ENCODE results near the gene MLYCD. TPM values are rescaled to one million over a fixed set of nuclear protein-coding genes. Genes with fewer than 3 reads are reported as not detected.

MLYCD gene
- total RNA-seq, 1 donor from 2014 or later = 10.8 TPM

GRCh38 chr16:83923581-83924365 lies 24.9 kb downstream of the MLYCD start:
- no peak overlapping the region for H3K4me3 Mint-ChIP-seq
- ChIA-PET POLR2A (no interaction called here), CTCF (no interaction called here)
- no peaks in the 10 kb centered on the region for H3K9me3 Mint-ChIP-seq
- intact Hi-C loops (cut with micrococcal nuclease) = loop anchor here (10.0 kb wide), 1 partner anchor 141 kb away; no protein-coding TSS in a partner anchor
- peaks cover 43% of the 10 kb centered on the region for H3K36me3 Mint-ChIP-seq (ENCODE audit: low read depth)
- no peaks in the 10 kb centered on the region for H3K27me3 Mint-ChIP-seq
- H3K27ac Mint-ChIP-seq = no peak overlapping the region
- DNase-seq (no peak), ATAC-seq (ENCODE audit: low read depth) (no peak)
- peaks cover 5% of the 10 kb centered on the region for H3K4me1 Mint-ChIP-seq
- TF ChIP-seq CTCF (IDR thresholded peaks at IDR 0.05) = no peak

- DNase-seq = no peak
- no peak for TF ChIP-seq CTCF (IDR thresholded peaks at IDR 0.05)
- ATAC-seq (ENCODE audit: low read depth) = no peak
- no peaks in the 10 kb centered on the region for H3K9me3 Mint-ChIP-seq
- ChIA-PET CTCF (interaction anchor here (1.0 to 1.2 kb wide), 2 partner anchors 10 to 98 kb away, joined by 3 to 4 read pairs; no protein-coding TSS in a partner anchor), POLR2A (no interaction called here)
- H3K4me3 Mint-ChIP-seq = no peak overlapping the region
- no peaks in the 10 kb centered on the region for H3K27me3 Mint-ChIP-seq
- intact Hi-C loops (cut with micrococcal nuclease) = loop anchor here (10.0 kb wide), 1 partner anchor 140 kb away; no protein-coding TSS in a partner anchor
- H3K36me3 Mint-ChIP-seq (ENCODE audit: low read depth) = peaks cover 38% of the 10 kb centered on the region
- peaks cover 5% of the 10 kb centered on the region for H3K4me1 Mint-ChIP-seq
- no peak overlapping the region for H3K27ac Mint-ChIP-seq
Measured at GRCh38 chr16:83924686-83925085, 25.8 kb downstream of the MLYCD start.

- TF ChIP-seq CTCF (IDR thresholded peaks at IDR 0.05) = no peak
- ChIA-PET POLR2A (no interaction called here), CTCF (interaction anchor here (1.0 to 1.4 kb wide), 4 partner anchors 11 to 99 kb away, joined by 3 to 5 read pairs (median 4); no protein-coding TSS in a partner anchor)
- H3K9me3 Mint-ChIP-seq = no peaks in the 10 kb centered on the region
- H3K27ac Mint-ChIP-seq = no peak overlapping the region
- ATAC-seq (ENCODE audit: low read depth) = no peak
- H3K4me1 Mint-ChIP-seq = peaks cover 5% of the 10 kb centered on the region
- H3K36me3 Mint-ChIP-seq (ENCODE audit: low read depth) = peaks cover 34% of the 10 kb centered on the region
- DNase-seq = no peak
- H3K27me3 Mint-ChIP-seq = no peaks in the 10 kb centered on the region
- H3K4me3 Mint-ChIP-seq = no peak overlapping the region
- intact Hi-C loops (cut with micrococcal nuclease) = loop anchor here (10.0 kb wide), 1 partner anchor 140 kb away; no protein-coding TSS in a partner anchor
Measured at GRCh38 chr16:83925095-83925905, 26.4 kb downstream of the MLYCD start.

- Mint-ChIP-seq H3K9me3 (no peaks in the 10 kb centered on the region), H3K27ac (no peak overlapping the region)
Measured at GRCh38 chr16:83925957-83926725, 27.2 kb downstream of the MLYCD start.

More at GRCh38 chr16:83925957-83926725, 27.2 kb downstream of the MLYCD start:
- TF ChIP-seq CTCF (IDR thresholded peaks at IDR 0.05) = no peak
- no peak overlapping the region for H3K4me3 Mint-ChIP-seq
- ChIA-PET POLR2A (no interaction called here), CTCF (interaction anchor here (0.9 to 1.5 kb wide), 4 partner anchors 14 to 261 kb away, joined by 3 to 5 read pairs (median 4); partner anchors contain the start of gene TAF1C)
- H3K27me3 Mint-ChIP-seq = no peaks in the 10 kb centered on the region
- peaks cover 29% of the 10 kb centered on the region for H3K36me3 Mint-ChIP-seq (ENCODE audit: low read depth)
- no peak for DNase-seq
- ATAC-seq (ENCODE audit: low read depth) = no peak
- peaks cover 5% of the 10 kb centered on the region for H3K4me1 Mint-ChIP-seq
- intact Hi-C loops (cut with micrococcal nuclease) = loop anchor here (1.0 to 10.0 kb wide), 2 partner anchors 100 to 139 kb away; no protein-coding TSS in a partner anchor

Measured in activated B cell treated with CpG ODN at 0.5 μM for 24 hours (primary cell).